Heart left ventricle (tissue), 16 donors: Measurements from ENCODE around the gene SF3B2. TPM values are rescaled to one million over a fixed set of nuclear protein-coding genes. Genes with fewer than 3 reads are reported as not detected.

Experiments
- ATAC-seq, 4 donors: fragments of 200-7000 bp; cut with Tn5 transposase; one replicate each; pipeline ENCODE4 v1.9.1; 2020 to 2022; ENCODE audit warnings: moderate library complexity in 4 of 4, mild to moderate bottlenecking in 3 of 4, moderate number of reproducible peaks in 1 of 4
- DNase-seq, 5 donors: peaks; one replicate each; pipeline ENCODE4 v3.0.0-alpha.2; 2020
- H3K27ac ChIP-seq, 12 donors: fragments of 200-600 bp; sonication (generic) in 4 of 12; one replicate each; pipeline versions ENCODE4 v1.5.0 to v1.8.0; 2016 to 2022; ENCODE audit warnings: mild to moderate bottlenecking in 2 of 12
- H3K27me3 ChIP-seq, 9 donors: fragments of 200-600 bp; sonication (generic) in 2 of 9; one replicate each; pipeline versions ENCODE4 v1.5.1 to v1.8.0; 2016 to 2022; ENCODE audit warnings: mild to moderate bottlenecking in 3 of 9
- H3K36me3 ChIP-seq, 9 donors: fragments of 200-600 bp; sonication (generic) in 2 of 9; one replicate each; pipeline versions ENCODE4 v1.5.0 to v1.8.0; 2018 to 2022; ENCODE audit warnings: mild to moderate bottlenecking in 2 of 9
- H3K4me1 ChIP-seq, 12 donors: fragments of 200-600 bp; sonication (generic) in 4 of 12; one replicate each; pipeline versions ENCODE4 v1.5.0 to v1.8.0; 2016 to 2022; ENCODE audit warnings: mild to moderate bottlenecking in 3 of 12
- H3K4me3 ChIP-seq, 12 donors: fragments of 200-600 bp; sonication (generic) in 4 of 12; one replicate each; pipeline versions ENCODE4 v1.5.0 to v1.8.0; 2017 to 2022; ENCODE audit warnings: mild to moderate bottlenecking in 9 of 12, moderate library complexity in 4 of 12
- H3K9me3 ChIP-seq, 12 donors: fragments of 200-600 bp; sonication (generic) in 4 of 12; one replicate each; pipeline versions ENCODE4 v1.5.0 to v1.8.0; 2016 to 2022; ENCODE audit warnings: mild to moderate bottlenecking in 1 of 12
- POLR2A ChIP-seq, 2 donors: fragments of 450-650 bp; IDR thresholded peaks; one replicate each; pipeline ENCODE4 v1.6.1; 2017; ENCODE audit warnings: antibody characterized with exemption in 2 of 2, mild to moderate bottlenecking in 2 of 2, moderate library complexity in 2 of 2
- WGBS, 4 donors: extraction: QIAGEN DNeasy Blood & Tissue Kit in 2 of 4; methylation state at CpG; one replicate each; pipeline versions ENCODE4 v1.1.5 to v1.1.7; 2013 to 2018; 5-methylcytosine and 5-hydroxymethylcytosine counted together
- intact Hi-C, 10 donors: fragments of 100-400 bp; cut with DNase I; formaldehyde crosslinking; loops; one replicate each; pipeline versions ENCODE4 v1.11.1 to v1.14.2; 2022
- polyA plus RNA-seq, 2 donors: library from polyadenylated mRNA; stranded (reverse); fragments of 200-250 nt; gene quantifications; one replicate each; pipeline ENCODE4 v1.2.3, GENCODE V29; 2013
- total RNA-seq, 9 donors: library from RNA; depleted of rRNA in 2 of 9; stranded (reverse); fragments of >200 nt in 2 of 9; fragmentation: NEBNext Ultra II Directional in 3 of 9; extraction: Animal tissue kit (Norgen Biotek cat#: 25700) in 3 of 9; gene quantifications; one replicate each; pipeline versions ENCODE4 v1.1.0 to v1.2.4, GENCODE V29; 2016 to 2023
- TF ChIP-seq, protein P1 (sequence below), 12 donors: fragments of 200-600 bp; sonication (generic) in 4 of 12; IDR thresholded peaks; one replicate each; pipeline versions ENCODE4 v1.5.0 to v1.8.0; 2018 to 2022; ENCODE audit warnings: antibody characterized with exemption in 12 of 12, mild to moderate bottlenecking in 5 of 12
- donor health status: ischemic (EF 13 %, LVEDD 7.1; RV severe dilation, severe dysfunction).
- donor health status: healthy with polysubstance abuse.
- donor health status: DM: no; HTN: yes; CAD: no.
- donor health status: DM: no; HTN: no; CAD: no.
- donor health status: ischemic (EF 25% LVEDD 6.9; RV normal size, moderate dysfunction).
- donor health status: ischemic (EF 25% LVEDD 5.7; RV mildly dilated, moderate dysfunction).
- donor health status: healthy.
- donor health status: DM: yes; HTN: yes; CAD: no.
- donor health status: ischemic (EF 35%, LVEDD 5.7; RV mildly dilated, moderate dysfunction).
- donor health status: nonischemic (EF 11% LVEDD 7.7; RV severe dilation, severe dysfunction).
- donor health status: DM: yes; HTN: yes; CAD: no.
- donor health status: PGD.
- donor health status: ischemic (EF 29% LVEDD 5.4; RV normal size, mild dysfunction).
- donor health status: nonischemic (EF 23%, LVEDD 6.1; RV moderate dilation, normal function).

The SF3B2 gene
- total and polyA plus RNA-seq, 11 donors: 43.5 to 106 (median 79.6) TPM

DNA sequence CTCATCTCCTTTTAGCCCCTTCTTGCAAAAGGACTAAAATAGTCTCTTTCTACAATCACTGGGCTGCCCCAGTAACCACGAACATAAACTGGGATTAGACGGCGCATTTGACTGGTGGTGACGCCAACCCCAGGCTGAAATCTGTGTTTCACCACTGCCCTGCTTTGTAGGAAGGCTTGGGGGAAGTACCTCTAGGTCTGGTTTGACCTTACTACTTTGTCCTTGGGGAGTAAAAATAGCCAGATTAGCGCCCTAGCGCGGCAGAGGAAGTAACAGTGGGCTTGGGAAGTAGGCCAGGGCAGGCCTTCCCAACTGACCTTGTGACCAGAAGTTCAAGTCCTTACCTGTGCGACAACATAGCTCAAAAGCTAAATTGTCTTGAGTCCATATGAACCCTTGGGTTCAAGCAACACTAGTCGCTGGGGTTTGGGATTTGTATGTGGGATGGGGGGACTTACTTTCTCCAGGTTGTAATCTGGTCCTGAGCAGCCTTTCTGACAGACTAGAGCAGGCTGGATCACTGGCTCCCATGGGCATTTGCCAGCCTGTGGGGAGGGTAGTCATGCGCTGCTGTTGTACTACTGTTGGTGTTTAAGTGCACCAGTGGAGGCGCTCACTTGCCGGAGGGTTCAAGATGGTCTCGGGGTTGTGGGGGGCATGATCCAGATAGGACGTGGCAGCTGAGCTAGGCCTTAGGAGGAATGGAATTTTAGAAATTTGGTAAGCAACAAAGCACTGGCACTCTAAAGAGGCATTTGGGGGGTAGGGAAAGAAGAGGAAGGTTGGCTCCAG lies 17.0 kb downstream of the SF3B2 start:
- H3K27me3 ChIP-seq: no peaks in the 10 kb centered on the region
- H3K36me3 ChIP-seq: peaks cover 0 to 68% (median 53%) of the 10 kb centered on the region in 9 donors
- no peak for TF ChIP-seq POLR2A (IDR thresholded peaks at IDR 0.05)
- TF ChIP-seq, protein P1, sequence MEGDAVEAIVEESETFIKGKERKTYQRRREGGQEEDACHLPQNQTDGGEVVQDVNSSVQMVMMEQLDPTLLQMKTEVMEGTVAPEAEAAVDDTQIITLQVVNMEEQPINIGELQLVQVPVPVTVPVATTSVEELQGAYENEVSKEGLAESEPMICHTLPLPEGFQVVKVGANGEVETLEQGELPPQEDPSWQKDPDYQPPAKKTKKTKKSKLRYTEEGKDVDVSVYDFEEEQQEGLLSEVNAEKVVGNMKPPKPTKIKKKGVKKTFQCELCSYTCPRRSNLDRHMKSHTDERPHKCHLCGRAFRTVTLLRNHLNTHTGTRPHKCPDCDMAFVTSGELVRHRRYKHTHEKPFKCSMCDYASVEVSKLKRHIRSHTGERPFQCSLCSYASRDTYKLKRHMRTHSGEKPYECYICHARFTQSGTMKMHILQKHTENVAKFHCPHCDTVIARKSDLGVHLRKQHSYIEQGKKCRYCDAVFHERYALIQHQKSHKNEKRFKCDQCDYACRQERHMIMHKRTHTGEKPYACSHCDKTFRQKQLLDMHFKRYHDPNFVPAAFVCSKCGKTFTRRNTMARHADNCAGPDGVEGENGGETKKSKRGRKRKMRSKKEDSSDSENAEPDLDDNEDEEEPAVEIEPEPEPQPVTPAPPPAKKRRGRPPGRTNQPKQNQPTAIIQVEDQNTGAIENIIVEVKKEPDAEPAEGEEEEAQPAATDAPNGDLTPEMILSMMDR (IDR thresholded peaks at IDR 0.05): peak in 1 of 12 donors; percentile 9
- ATAC-seq: peak; percentile 38 to 76 (median 58)
- peaks cover 0 to 61% (median 34%) of the 10 kb centered on the region in 12 donors for H3K4me1 ChIP-seq
- H3K27ac ChIP-seq: peak overlapping the region; percentile 93 to 100 (median 99)
- peak overlapping the region; percentile 36 to 99 (median 92) for H3K4me3 ChIP-seq
- WGBS, 4 donors: 24 to 28% (median 26%) methylated on average over 14 of the region's 14 CpGs
- no peaks in the 10 kb centered on the region for H3K9me3 ChIP-seq
- intact Hi-C loops: loop anchor here in 4 of 10 donors (1.0 to 5.0 kb wide), 3 partner anchors 16 to 63 kb away; partner anchors contain the start of gene SF3B2 (in 2 of the 4)
- peak in 4 of 5 donors; percentile 63 to 76 (median 69) for DNase-seq

GRCh38 chr11:66069715-66070603 lies 17.8 kb downstream of the SF3B2 start, which contains the start of gene PACS1:
TSS of gene PACS1 (plus strand) at chr11:66070272. CDS start at chr11:66070487, 215 bp downstream.
- TF ChIP-seq, protein P1 (IDR thresholded peaks at IDR 0.05): peak in 2 of 12 donors; percentile 0 to 8
- TF ChIP-seq POLR2A (IDR thresholded peaks at IDR 0.05): peak in 1 of 2 donors; percentile 53
- ATAC-seq (peak; percentile 25 to 87 (median 73)), DNase-seq (peak; percentile 89 to 94 (median 90))
- Histone ChIP-seq H3K27me3 (no peaks in the 10 kb centered on the region), H3K27ac (peak within 1 kb of the TSS; percentile 93 to 100 (median 99)), H3K4me1 (peaks cover 0 to 61% (median 34%) of the 10 kb centered on the region in 12 donors), H3K9me3 (no peaks in the 10 kb centered on the region), H3K4me3 (peak within 1 kb of the TSS; percentile 81 to 99 (median 93)), H3K36me3 (peaks cover 0 to 68% (median 52%) of the 10 kb centered on the region in 9 donors)
- intact Hi-C loops: loop anchor here in 9 of 10 donors (2.0 to 10.0 kb wide), 6 partner anchors 17 to 65 kb away; partner anchors contain the start of gene SF3B2 (in 1 of the 9)
- 0 to 1% (median 1%) methylated on average over 20 to 120 of the region's 120 CpGs for WGBS, 4 donors

DNA sequence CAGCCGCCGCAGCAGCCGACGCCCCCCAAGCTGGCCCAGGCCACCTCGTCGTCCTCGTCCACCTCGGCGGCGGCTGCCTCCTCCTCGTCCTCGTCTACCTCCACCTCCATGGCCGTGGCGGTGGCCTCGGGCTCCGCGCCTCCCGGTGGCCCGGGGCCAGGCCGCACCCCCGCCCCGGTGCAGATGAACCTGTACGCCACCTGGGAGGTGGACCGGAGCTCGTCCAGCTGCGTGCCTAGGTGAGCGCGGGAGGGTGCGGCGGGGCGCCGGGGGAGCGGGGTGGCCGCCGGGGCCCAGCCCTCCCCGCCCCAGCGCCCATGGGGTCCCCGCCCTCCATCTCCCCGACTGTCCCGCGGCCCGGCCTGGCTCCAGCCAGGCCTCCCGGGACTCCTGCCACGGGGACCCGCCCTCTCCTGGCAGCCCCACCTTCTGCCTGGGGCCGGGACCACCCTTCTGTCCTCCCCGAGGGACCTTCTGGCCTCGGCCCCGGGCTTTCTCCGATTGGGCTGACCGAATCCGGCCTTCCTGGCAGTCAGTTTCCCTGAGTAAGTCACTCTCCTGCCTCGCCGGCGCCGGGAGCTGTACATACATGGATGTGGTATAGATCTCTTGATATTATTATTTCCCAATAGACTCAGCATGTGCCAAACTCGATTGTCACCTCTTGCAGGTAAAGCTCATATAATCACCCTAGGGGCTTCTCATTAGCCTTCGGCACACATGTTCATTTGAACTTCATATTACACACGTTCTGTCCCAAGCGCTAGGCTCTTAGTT lies 18.6 kb downstream of the SF3B2 start:
- 1 to 2% (median 1%) methylated on average over 29 to 60 of the region's 60 CpGs for WGBS, 4 donors
- peak; percentile 20 to 40 (median 30) for ATAC-seq
- Histone ChIP-seq H3K4me1 (peaks cover 0 to 61% (median 34%) of the 10 kb centered on the region in 12 donors), H3K27ac (peak overlapping the region; percentile 86 to 100 (median 94)), H3K9me3 (no peaks in the 10 kb centered on the region), H3K4me3 (peak overlapping the region; percentile 81 to 99 (median 93)), H3K27me3 (no peaks in the 10 kb centered on the region), H3K36me3 (peaks cover 0 to 67% (median 49%) of the 10 kb centered on the region in 9 donors)
- intact Hi-C loops: loop anchor here in 8 of 10 donors (5.0 to 10.0 kb wide), 5 partner anchors 47 to 64 kb away; no protein-coding TSS in a partner anchor
- DNase-seq: peak; percentile 68 to 82 (median 79)
- TF ChIP-seq, protein P1 (IDR thresholded peaks at IDR 0.05): no peak
- TF ChIP-seq POLR2A (IDR thresholded peaks at IDR 0.05): no peak
